Vagina (tissue), 2 donors: ENCODE results near the gene CTNNA3. TPM values are rescaled to one million over a fixed set of nuclear protein-coding genes. Genes with fewer than 3 reads are reported as not detected.

Source experiments
- DNase-seq, 2 donors: peaks; one replicate each; pipeline ENCODE4 v3.0.0-alpha.2; 2017; ENCODE audit errors: extremely low spot score in 2 of 2
- H3K27ac ChIP-seq: fragments of 200-600 bp; sonication (generic); one replicate; pipeline ENCODE4 v1.5.1; 2019
- H3K27me3 ChIP-seq: fragments of 200-600 bp; sonication (generic); one replicate; pipeline ENCODE4 v1.5.1; 2019
- H3K36me3 ChIP-seq, 2 donors: fragments of 200-600 bp; sonication (generic); one replicate each; pipeline ENCODE4 v1.5.1; 2017 to 2019
- H3K4me1 ChIP-seq: fragments of 200-600 bp; sonication (generic); one replicate; pipeline ENCODE4 v1.5.1; 2019
- H3K4me3 ChIP-seq, 2 donors: fragments of 200-600 bp; sonication (generic); 1 replicate in 1 of 2; 2 replicates in 1 of 2; pipeline ENCODE4 v1.5.1; 2016 to 2019
- H3K9me3 ChIP-seq: fragments of 200-600 bp; sonication (generic); one replicate; pipeline ENCODE4 v1.5.1; 2019
- CTCF ChIP-seq, 3 experiments: fragments of 450-650 bp in 2 of 3; fragments of 200-600 bp in 1 of 3; sonication (generic) in 1 of 3; IDR thresholded peaks; one replicate each; pipeline ENCODE4 v1.5.1; 2017 to 2019; ENCODE audit warnings: antibody characterized with exemption in 3 of 3, mild to moderate bottlenecking in 2 of 3, moderate library complexity in 2 of 3
- POLR2A ChIP-seq, 2 donors: fragments of 450-650 bp; IDR thresholded peaks; one replicate each; pipeline ENCODE4 v1.6.1; 2017; ENCODE audit warnings: antibody characterized with exemption in 2 of 2, mild to moderate bottlenecking in 2 of 2, moderate library complexity in 2 of 2
- POLR2AphosphoS5 ChIP-seq, 2 donors: sonication (generic); formaldehyde crosslinking; IDR thresholded peaks; one replicate each; pipeline ENCODE4 v1.9.0; 2017; ENCODE audit warnings: antibody characterized with exemption in 2 of 2, mild to moderate bottlenecking in 2 of 2, low read depth in 1 of 2; ENCODE audit not compliant: insufficient read depth in 1 of 2
- intact Hi-C: fragments of 100-400 bp; cut with DNase I; formaldehyde crosslinking; loops from one replicate; pipeline ENCODE4 v1.15.1; 2023
- total RNA-seq: library from RNA; depleted of rRNA; stranded (reverse); fragments of >200 nt; gene quantifications from one replicate; pipeline ENCODE4 v1.2.3, GENCODE V29; 2016

The CTNNA3 gene
- total RNA-seq, 1 donor from 2014 or later, result 0.98 TPM

- Histone ChIP-seq H3K4me1 (no peaks in the 10 kb centered on the region), H3K27me3 (no peaks in the 10 kb centered on the region), H3K9me3 (no peaks in the 10 kb centered on the region), H3K36me3 (no peaks in the 10 kb centered on the region), H3K4me3 (no peak overlapping the region), H3K27ac (no peak overlapping the region)
- TF ChIP-seq POLR2AphosphoS5 (IDR thresholded peaks at IDR 0.05; ENCODE audit: insufficient read depth in 1 of 2, low read depth in 1 of 2) (no peak), POLR2A (IDR thresholded peaks at IDR 0.05) (no peak), CTCF (IDR thresholded peaks at IDR 0.05) (no peak)
- no peak for DNase-seq
- intact Hi-C loops, result no loop called here
These were observed 608.9 kb downstream of the CTNNA3 start for GRCh38 chr10:67087135-67087425.

GRCh38 chr10:67086327-67087134 lies 609.5 kb downstream of the CTNNA3 start:
- intact Hi-C loops, result no loop called here
- TF ChIP-seq CTCF (IDR thresholded peaks at IDR 0.05) (no peak), POLR2A (IDR thresholded peaks at IDR 0.05) (no peak), POLR2AphosphoS5 (IDR thresholded peaks at IDR 0.05; ENCODE audit: insufficient read depth in 1 of 2, low read depth in 1 of 2) (no peak)

GRCh38 chr10:67079126-67079525 lies 616.9 kb downstream of the CTNNA3 start:
- TF ChIP-seq CTCF (IDR thresholded peaks at IDR 0.05) (no peak), POLR2A (IDR thresholded peaks at IDR 0.05) (no peak), POLR2AphosphoS5 (IDR thresholded peaks at IDR 0.05; ENCODE audit: insufficient read depth in 1 of 2, low read depth in 1 of 2) (no peak)
- DNase-seq, result no peak
- H3K36me3 ChIP-seq, result no peaks in the 10 kb centered on the region
- no peaks in the 10 kb centered on the region for H3K4me1 ChIP-seq
- no peaks in the 10 kb centered on the region for H3K9me3 ChIP-seq
- intact Hi-C loops, result no loop called here
- H3K4me3 ChIP-seq, result no peak overlapping the region
- no peaks in the 10 kb centered on the region for H3K27me3 ChIP-seq
- H3K27ac ChIP-seq, result no peak overlapping the region

More at GRCh38 chr10:67086327-67087134, 609.5 kb downstream of the CTNNA3 start:
- Histone ChIP-seq H3K4me1 (no peaks in the 10 kb centered on the region), H3K9me3 (no peaks in the 10 kb centered on the region), H3K36me3 (no peaks in the 10 kb centered on the region), H3K27me3 (no peaks in the 10 kb centered on the region), H3K27ac (no peak overlapping the region), H3K4me3 (no peak overlapping the region)
- DNase-seq, result no peak

- intact Hi-C loops, result no loop called here
- no peaks in the 10 kb centered on the region for H3K27me3 ChIP-seq
These were observed 618.6 kb downstream of the CTNNA3 start for GRCh38 chr10:67077376-67077775.

More at GRCh38 chr10:67077376-67077775, 618.6 kb downstream of the CTNNA3 start:
- no peak overlapping the region for H3K4me3 ChIP-seq
- H3K36me3 ChIP-seq, result no peaks in the 10 kb centered on the region
- no peak for DNase-seq
- TF ChIP-seq CTCF (IDR thresholded peaks at IDR 0.05) (no peak), POLR2AphosphoS5 (IDR thresholded peaks at IDR 0.05; ENCODE audit: insufficient read depth in 1 of 2, low read depth in 1 of 2) (no peak), POLR2A (IDR thresholded peaks at IDR 0.05) (no peak)
- H3K4me1 ChIP-seq, result no peaks in the 10 kb centered on the region
- no peak overlapping the region for H3K27ac ChIP-seq
- H3K9me3 ChIP-seq, result no peaks in the 10 kb centered on the region
